Endothelial cell of umbilical vein (primary cell): ENCODE measurements around the gene ARMC8. TPM values are rescaled to one million over a fixed set of nuclear protein-coding genes. Genes with fewer than 3 reads are reported as not detected.

Experiments
- BruUV-seq: library from RNA; stranded (reverse); fragments of 400-500 nt; replicated peaks from 2 replicates; lab custom pipeline; 2021; lab: Mats Ljungman, UMichigan
- CTCF ChIA-PET: fragments of 300-600, 350-600 bp; sonication (Branson Sonifier 250); formaldehyde crosslinking; loops from one replicate; lab custom pipeline; 2021; ENCODE audit warnings: antibody characterized with exemption, inconsistent platforms; lab: Charles Lee
- POLR2A ChIA-PET: fragments of 300-600, 350-600 bp; sonication (Branson Sonifier 250); formaldehyde crosslinking; loops from one replicate; lab custom pipeline; 2021; ENCODE audit warnings: antibody characterized with exemption, inconsistent platforms; lab: Charles Lee
- DNase-seq: peaks from one replicate; pipeline ENCODE4 v3.0.0-alpha.2; 2011; ENCODE audit warnings: low read depth, low spot score
- FAIRE-seq: peaks from 2 replicates; lab custom pipeline; 2011; peaks lifted over from hg19 to GRCh38; lab: Jason Lieb, UNC
- H2AFZ ChIP-seq: 2 replicates; pipeline ENCODE4 v1.6.0; 2012; ENCODE audit warnings: low read depth, low read length, control low read depth, inconsistent platforms
- H3K27ac ChIP-seq: 2 replicates; pipeline ENCODE4 v1.5.1; 2011; ENCODE audit warnings: low read depth, mild to moderate bottlenecking, control low read depth, low read length, moderate library complexity; ENCODE audit not compliant: insufficient read depth
- H3K27me3 ChIP-seq, 2 experiments: 2 replicates each; pipeline versions ENCODE4 v1.6.0 to v1.6.1; 2011; ENCODE audit warnings: low read length in 2 of 2, mixed read lengths in 1 of 2; ENCODE audit not compliant: control insufficient read depth in 2 of 2, insufficient read depth in 2 of 2
- H3K36me3 ChIP-seq, 2 experiments: 2 replicates in 1 of 2; 3 replicates in 1 of 2; pipeline ENCODE4 v1.5.1; 2011; ENCODE audit warnings: low read length in 2 of 2, mild to moderate bottlenecking in 1 of 2, moderate library complexity in 1 of 2; ENCODE audit not compliant: control insufficient read depth in 2 of 2, insufficient read depth in 2 of 2; ENCODE audit errors: extremely low read depth in 1 of 2
- H3K4me1 ChIP-seq: 3 replicates; pipeline ENCODE4 v1.5.1; 2011; ENCODE audit warnings: mild to moderate bottlenecking, low read length; ENCODE audit not compliant: control insufficient read depth, insufficient read depth; ENCODE audit errors: extremely low read depth
- H3K4me2 ChIP-seq: 2 replicates; pipeline ENCODE4 v1.6.1; 2011; ENCODE audit warnings: low read length, control low read depth, mixed read lengths; ENCODE audit not compliant: insufficient read depth
- H3K4me3 ChIP-seq, 3 experiments: fragments of 200-600 bp in 1 of 3; sonication (generic), shearing (Covaris generic) in 1 of 3; replicated peaks in 1 of 3; 2 replicates each; pipeline ENCODE4 v1.5.1; 2011 to 2016; ENCODE audit warnings: control low read depth in 3 of 3, low read length in 3 of 3, mild to moderate bottlenecking in 2 of 3, inconsistent platforms in 1 of 3, low read depth in 1 of 3, moderate library complexity in 1 of 3; ENCODE audit not compliant: insufficient read depth in 1 of 3
- H3K79me2 ChIP-seq: 2 replicates; pipeline ENCODE4 v1.6.0; 2012; ENCODE audit warnings: low read length, inconsistent platforms; ENCODE audit not compliant: control insufficient read depth, insufficient read depth
- H3K9ac ChIP-seq: replicated peaks from 2 replicates; pipeline ENCODE3; 2011; ENCODE audit warnings: low read length, control low read depth; ENCODE audit not compliant: insufficient read depth; ENCODE audit errors: extremely low read depth
- H3K9me1 ChIP-seq: replicated peaks from 3 replicates; pipeline ENCODE4 v1.6.0; 2011; ENCODE audit warnings: mild to moderate bottlenecking, low read length; ENCODE audit not compliant: control insufficient read depth, insufficient read depth; ENCODE audit errors: extremely low read depth
- H3K9me3 ChIP-seq: replicated peaks from 2 replicates; pipeline ENCODE4 v1.5.1; 2012; ENCODE audit warnings: low read length, inconsistent platforms; ENCODE audit not compliant: control insufficient read depth, insufficient read depth
- H4K20me1 ChIP-seq: replicated peaks from 2 replicates; pipeline ENCODE3; 2011; ENCODE audit warnings: mild to moderate bottlenecking, low read length; ENCODE audit not compliant: control insufficient read depth, insufficient read depth; ENCODE audit errors: extremely low read depth
- CTCF ChIP-seq, 2 donors: IDR thresholded peaks; 1 replicate in 1 of 2; 2 replicates in 1 of 2; pipeline ENCODE4 v1.5.1; 2011; ENCODE audit warnings: low read length in 2 of 2, mild to moderate bottlenecking in 2 of 2, moderate library complexity in 2 of 2, control low read depth in 1 of 2, inconsistent platforms in 1 of 2, low read depth in 1 of 2; ENCODE audit not compliant: insufficient read depth in 1 of 2; ENCODE audit errors: extremely low read depth in 1 of 2
- EZH2 ChIP-seq: IDR thresholded peaks from 2 replicates; pipeline ENCODE4 v1.6.1; 2012; ENCODE audit warnings: borderline replicate concordance, low read depth, mild to moderate bottlenecking, moderate library complexity, low read length, inconsistent platforms; ENCODE audit not compliant: severe bottlenecking
- FOS ChIP-seq: IDR thresholded peaks from 2 replicates; pipeline ENCODE4 v1.6.1; 2011; ENCODE audit warnings: mild to moderate bottlenecking, low read length, moderate library complexity, borderline replicate concordance; ENCODE audit not compliant: insufficient read depth
- GATA2 ChIP-seq: IDR thresholded peaks from 2 replicates; pipeline ENCODE4 v1.7.0; 2011; ENCODE audit warnings: low read depth, mild to moderate bottlenecking, moderate library complexity, mixed read lengths, low read length; ENCODE audit not compliant: insufficient read length, insufficient read depth
- JUN ChIP-seq: IDR thresholded peaks from 2 replicates; pipeline ENCODE4 v1.6.1; 2011; ENCODE audit warnings: borderline replicate concordance, low read depth; ENCODE audit not compliant: insufficient read length, insufficient read depth
- MAX ChIP-seq: IDR thresholded peaks from 2 replicates; pipeline ENCODE4 v1.6.1; 2011; ENCODE audit not compliant: insufficient read depth, insufficient read length
- MYC ChIP-seq: IDR thresholded peaks from one replicate; pipeline ENCODE4 v1.6.1; 2011; ENCODE audit warnings: mild to moderate bottlenecking, low read depth, low read length
- POLR2A ChIP-seq: IDR thresholded peaks from 2 replicates; pipeline ENCODE4 v1.6.1; 2012; ENCODE audit warnings: low read depth, mild to moderate bottlenecking, control low read depth, low read length
- POLR2AphosphoS5 ChIP-seq: IDR thresholded peaks from 2 replicates; pipeline ENCODE4 v1.6.1; 2012; ENCODE audit warnings: low read depth, mild to moderate bottlenecking, control low read depth, low read length, moderate library complexity; ENCODE audit not compliant: insufficient read depth
- dilution Hi-C: fragments of 300-500 bp; cut with MboI; formaldehyde crosslinking; loops from one replicate; pipeline ENCODE4 v1.15.0; 2019; ENCODE audit warnings: low sequenced_read_pairs; ENCODE audit not compliant: extremely low pct_ligation_motif_present
- intact Hi-C: fragments of 100-400 bp; cut with micrococcal nuclease; formaldehyde crosslinking; loops from one replicate; pipeline ENCODE4 v1.10.0; 2022
- polyA plus RNA-seq, 4 experiments: library from polyadenylated mRNA; depleted of rRNA in 3 of 4; stranded (reverse) in 3 of 4; unstranded in 1 of 4; fragments of >200 nt; gene quantifications; 2 replicates each; pipeline versions ENCODE4 v1.2.1 to v1.2.3, GENCODE V29; 2011 to 2012; ENCODE audit warnings: missing spikeins in 1 of 4
- total RNA-seq: library from RNA; stranded (reverse); gene quantifications from 2 replicates; pipeline ENCODE4 v1.2.3, GENCODE V29; 2021

ARMC8 gene
- total and polyA plus RNA-seq, 2 donors (not counting 3 experiments of a cell fraction or from before 2014, with no cell fraction given) = 39.6 to 46.0 TPM

GRCh38 chr3:138296639-138297038, 109.5 kb downstream of the ARMC8 start:
- Histone ChIP-seq H3K79me2 (no peaks in the 10 kb centered on the region), H3K9ac (no peak overlapping the region), H2AFZ (no peak overlapping the region), H3K4me2 (no peak overlapping the region), H3K9me3 (no peaks in the 10 kb centered on the region), H3K4me3 (no peak overlapping the region), H3K27ac (no peak overlapping the region), H3K4me1 (no peaks in the 10 kb centered on the region), H3K27me3 (no peaks in the 10 kb centered on the region), H4K20me1 (no peaks in the 10 kb centered on the region), H3K36me3 (peaks cover 3 to 6% of the 10 kb centered on the region in 2 experiments), H3K9me1 (no peaks in the 10 kb centered on the region)
- intact Hi-C loops (no loop called here), dilution Hi-C loops (no loop called here)
- ChIA-PET POLR2A (no interaction called here), CTCF (no interaction called here)
- no TSS peak for BruUV-seq
- DNase-seq (no peak), FAIRE-seq (no peak)
- TF ChIP-seq JUN (no peak), MAX (no peak), CTCF (IDR thresholded peaks at IDR 0.05; ENCODE audit: extremely low read depth in 1 of 2, insufficient read depth in 1 of 2, low read depth in 1 of 2, low read length in 2 of 2) (no peak), POLR2AphosphoS5 (no peak), FOS (no peak), EZH2 (no peak), GATA2 (no peak), POLR2A (no peak), MYC (no peak)
